H1 (cell line): ENCODE data around the gene DNLZ. TPM values are rescaled to one million over a fixed set of nuclear protein-coding genes. Genes with fewer than 3 reads are reported as not detected.

Experiments used
- CTCF ChIA-PET: fragments of 300-600 bp; sonication (Branson Sonifier 250); formaldehyde crosslinking; loops from one replicate; lab custom pipeline; 2021; ENCODE audit not compliant: partially characterized antibody; lab: Charles Lee
- POLR2A ChIA-PET: fragments of 300-600 bp; sonication (Branson Sonifier 250); formaldehyde crosslinking; loops from one replicate; lab custom pipeline; 2021; ENCODE audit warnings: inconsistent platforms; ENCODE audit not compliant: partially characterized antibody; lab: Charles Lee
- DNase-seq, 2 experiments: peaks; one replicate each; pipeline versions ENCODE4 v3.0.0 to v3.0.0-alpha.2; 2010 to 2022; ENCODE audit warnings: low spot score in 2 of 2, low read depth in 1 of 2, mixed read lengths in 1 of 2
- FAIRE-seq: peaks from 2 replicates; lab custom pipeline; 2011; peaks lifted over from hg19 to GRCh38; lab: Jason Lieb, UNC
- H2AFZ ChIP-seq: 2 replicates; pipeline ENCODE4 v1.8.1; 2012; ENCODE audit warnings: low read length, inconsistent platforms
- H2AK5ac ChIP-seq: 2 replicates; pipeline ENCODE4 v1.6.1; 2013; ENCODE audit warnings: low read depth, low read length
- H2BK120ac ChIP-seq: replicated peaks from 2 replicates; pipeline ENCODE3; 2013; ENCODE audit warnings: low read depth, low read length, inconsistent platforms
- H2BK12ac ChIP-seq: 2 replicates; pipeline ENCODE4 v1.6.1; 2013; ENCODE audit warnings: low read depth, low read length
- H2BK15ac ChIP-seq: 2 replicates; pipeline ENCODE4 v1.6.1; 2013; ENCODE audit warnings: low read length
- H2BK20ac ChIP-seq: 2 replicates; pipeline ENCODE4 v1.6.1; 2013; ENCODE audit warnings: low read length
- H2BK5ac ChIP-seq: 2 replicates; pipeline ENCODE4 v1.6.1; 2013; ENCODE audit warnings: low read depth, low read length
- H3K14ac ChIP-seq: 2 replicates; pipeline ENCODE4 v1.6.1; 2013; ENCODE audit warnings: inconsistent platforms; ENCODE audit not compliant: insufficient read length
- H3K18ac ChIP-seq: 2 replicates; pipeline ENCODE4 v1.6.1; 2013; ENCODE audit warnings: low read length; ENCODE audit errors: extremely low read depth
- H3K23ac ChIP-seq: 2 replicates; pipeline ENCODE4 v1.6.1; 2013; ENCODE audit warnings: inconsistent platforms; ENCODE audit not compliant: insufficient read length
- H3K23me2 ChIP-seq: 2 replicates; pipeline ENCODE4 v1.6.1; 2013; ENCODE audit warnings: low read depth, low read length
- H3K27ac ChIP-seq: 2 replicates; pipeline ENCODE4 v1.6.1; 2011; ENCODE audit warnings: low read depth, low read length, inconsistent platforms
- H3K27me3 ChIP-seq, 4 experiments: replicated peaks in 1 of 4; 1 replicate in 1 of 4; 2 replicates in 3 of 4; pipeline versions ENCODE4 v1.6.1 to v1.8.1; 2011 to 2013; ENCODE audit warnings: low read length in 3 of 4, mild to moderate bottlenecking in 3 of 4, inconsistent platforms in 2 of 4, mixed read lengths in 2 of 4, moderate library complexity in 1 of 4; ENCODE audit not compliant: control insufficient read depth in 3 of 4, insufficient read depth in 3 of 4; ENCODE audit errors: extremely low read depth in 1 of 4
- H3K36me3 ChIP-seq, 4 experiments: 2 replicates each; pipeline versions ENCODE4 v1.6.1 to v1.8.1; 2011 to 2013; ENCODE audit warnings: mild to moderate bottlenecking in 4 of 4, low read length in 3 of 4, moderate library complexity in 2 of 4, control low read depth in 1 of 4, inconsistent platforms in 1 of 4; ENCODE audit not compliant: insufficient read depth in 4 of 4, control insufficient read depth in 2 of 4
- H3K4ac ChIP-seq: replicated peaks from 2 replicates; pipeline ENCODE3; 2013; ENCODE audit warnings: low read length, low read depth, mixed read lengths, inconsistent platforms; ENCODE audit not compliant: insufficient read length
- H3K4me1 ChIP-seq, 4 experiments: replicated peaks in 1 of 4; 1 replicate in 1 of 4; 2 replicates in 3 of 4; pipeline versions ENCODE4 v1.6.1 to v1.8.1; 2011 to 2013; ENCODE audit warnings: low read length in 3 of 4, inconsistent platforms in 2 of 4, mixed read lengths in 1 of 4; ENCODE audit not compliant: insufficient read depth in 4 of 4, control insufficient read depth in 3 of 4
- H3K4me2 ChIP-seq, 2 experiments: 2 replicates each; pipeline versions ENCODE4 v1.6.1 to v1.8.1; 2011 to 2013; ENCODE audit warnings: low read depth in 2 of 2, low read length in 2 of 2, control low read depth in 1 of 2, inconsistent platforms in 1 of 2, mild to moderate bottlenecking in 1 of 2; ENCODE audit not compliant: insufficient read depth in 1 of 2
- H3K4me3 ChIP-seq, 4 experiments: fragments of 200-600, 300-600 bp in 1 of 4; sonication (generic), shearing (Covaris generic), sonication (Bioruptor Twin) in 1 of 4; 2 replicates each; pipeline versions ENCODE4 v1.5.1 to v1.8.1; 2011 to 2016; ENCODE audit warnings: low read length in 4 of 4, low read depth in 3 of 4, control low read depth in 2 of 4, inconsistent platforms in 2 of 4, mild to moderate bottlenecking in 2 of 4, mixed read lengths in 1 of 4, moderate library complexity in 1 of 4; ENCODE audit not compliant: insufficient read depth in 2 of 4; ENCODE audit errors: extremely low read depth in 1 of 4
- H3K56ac ChIP-seq: replicated peaks from 2 replicates; pipeline ENCODE3; 2013; ENCODE audit warnings: low read depth, mild to moderate bottlenecking, mixed read lengths, low read length, inconsistent platforms; ENCODE audit not compliant: insufficient read length
- H3K79me1 ChIP-seq: 2 replicates; pipeline ENCODE4 v1.6.1; 2013; ENCODE audit warnings: low read depth, low read length, control low read depth
- H3K79me2 ChIP-seq, 2 experiments: 2 replicates each; pipeline versions ENCODE4 v1.6.1 to v1.8.1; 2012 to 2013; ENCODE audit warnings: low read length in 2 of 2, mild to moderate bottlenecking in 2 of 2, inconsistent platforms in 1 of 2; ENCODE audit not compliant: insufficient read depth in 2 of 2, control insufficient read depth in 1 of 2
- H3K9ac ChIP-seq, 4 experiments: replicated peaks in 1 of 4; 1 replicate in 1 of 4; 2 replicates in 3 of 4; pipeline versions ENCODE4 v1.6.1 to v1.8.1; 2011 to 2013; ENCODE audit warnings: low read depth in 3 of 4, low read length in 3 of 4, control low read depth in 2 of 4, mild to moderate bottlenecking in 2 of 4, moderate library complexity in 2 of 4, inconsistent platforms in 1 of 4; ENCODE audit errors: extremely low read depth in 1 of 4
- H3K9me3 ChIP-seq, 2 experiments: 2 replicates each; pipeline versions ENCODE4 v1.6.1 to v1.8.1; 2012 to 2013; ENCODE audit warnings: mild to moderate bottlenecking in 2 of 2, moderate library complexity in 2 of 2, control low read depth in 1 of 2, inconsistent platforms in 1 of 2, low read depth in 1 of 2, low read length in 1 of 2, mixed read lengths in 1 of 2; ENCODE audit not compliant: insufficient read depth in 2 of 2
- H4K20me1 ChIP-seq, 2 experiments: replicated peaks in 1 of 2; 2 replicates each; pipeline versions ENCODE3 to v1.8.1; 2011 to 2013; ENCODE audit warnings: inconsistent platforms in 2 of 2, low read length in 2 of 2, mild to moderate bottlenecking in 1 of 2; ENCODE audit not compliant: insufficient read depth in 2 of 2, control insufficient read depth in 1 of 2
- H4K5ac ChIP-seq: 2 replicates; pipeline ENCODE4 v1.6.1; 2013; ENCODE audit warnings: low read length, low read depth, mixed read lengths, inconsistent platforms; ENCODE audit not compliant: insufficient read length
- H4K8ac ChIP-seq: 2 replicates; pipeline ENCODE4 v1.8.0; 2013; ENCODE audit warnings: mild to moderate bottlenecking, moderate library complexity, low read length, inconsistent platforms; ENCODE audit not compliant: insufficient read depth; ENCODE audit errors: extremely low read depth
- H4K91ac ChIP-seq: replicated peaks from 2 replicates; pipeline ENCODE3; 2013; ENCODE audit warnings: low read length, mixed read lengths, inconsistent platforms; ENCODE audit not compliant: insufficient read length
- BRCA1 ChIP-seq: IDR thresholded peaks from 2 replicates; pipeline ENCODE4 v1.6.1; 2012; ENCODE audit warnings: low read depth, low read length, improper control_type of control experiment
- CHD2 ChIP-seq: IDR thresholded peaks from 2 replicates; pipeline ENCODE4 v1.6.1; 2012; ENCODE audit warnings: low read length, improper control_type of control experiment
- CTBP2 ChIP-seq: IDR thresholded peaks from 2 replicates; pipeline ENCODE4 v1.7.0; 2011; ENCODE audit warnings: borderline replicate concordance, mild to moderate bottlenecking, moderate library complexity, mixed read lengths, low read length; ENCODE audit not compliant: insufficient read depth, insufficient read length
- EP300 ChIP-seq, 2 experiments: IDR thresholded peaks; 1 replicate in 1 of 2; 2 replicates in 1 of 2; pipeline ENCODE4 v1.6.1; 2011 to 2012; ENCODE audit warnings: low read depth in 2 of 2, low read length in 2 of 2, mild to moderate bottlenecking in 2 of 2, borderline replicate concordance in 1 of 2, inconsistent platforms in 1 of 2, moderate library complexity in 1 of 2
- GTF2F1 ChIP-seq: IDR thresholded peaks from 2 replicates; pipeline ENCODE4 v1.6.1; 2012; ENCODE audit warnings: low read depth, low read length, improper control_type of control experiment, borderline replicate concordance
- KDM5A ChIP-seq: fragments of 200-600 bp; IDR thresholded peaks from 2 replicates; pipeline ENCODE4 v1.7.1; 2012; ENCODE audit warnings: mild to moderate bottlenecking, low read length, inconsistent platforms, mixed read lengths
- RBBP5 ChIP-seq: IDR thresholded peaks from 2 replicates; pipeline ENCODE4 v1.7.1; 2012; ENCODE audit warnings: low read depth, mild to moderate bottlenecking, inconsistent platforms, low read length, moderate library complexity, borderline replicate concordance
- RNF2 ChIP-seq: fragments of 200-900, 300-1000 bp; sonication (generic); IDR thresholded peaks from 2 replicates; pipeline ENCODE4 v1.7.1; 2016; ENCODE audit warnings: borderline replicate concordance, low read depth, mild to moderate bottlenecking, antibody characterized with exemption, low read length; ENCODE audit not compliant: poor library complexity, severe bottlenecking; ENCODE audit errors: missing control alignments
- SUZ12 ChIP-seq: fragments of 200-600 bp; sonication (generic); IDR thresholded peaks from 2 replicates; pipeline ENCODE4 v1.6.1; 2012; ENCODE audit warnings: mild to moderate bottlenecking, inconsistent platforms, low read length, moderate library complexity, mixed read lengths
- TAF1 ChIP-seq: IDR thresholded peaks from 2 replicates; pipeline ENCODE4 v1.6.1; 2011; ENCODE audit warnings: mild to moderate bottlenecking, low read depth, low read length
- TAF7 ChIP-seq: optimal IDR thresholded peaks from 2 replicates; pipeline ENCODE3; 2011; ENCODE audit warnings: low read depth, mild to moderate bottlenecking, inconsistent platforms, low read length, moderate library complexity, borderline replicate concordance
- WGBS, 2 experiments: shearing (Covaris generic) in 1 of 2; methylation state at CpG; one replicate each; pipeline versions ENCODE4 v1.1.6 to v1.1.7; 2013 to 2015; ENCODE audit warnings: low lambda C conversion rate in 2 of 2, mixed read lengths in 2 of 2, inconsistent platforms in 1 of 2, low coverage in 1 of 2, missing lambda C conversion rate in 1 of 2; ENCODE audit not compliant: insufficient replicate concordance in 2 of 2, insufficient coverage in 1 of 2, insufficient read length in 1 of 2; ENCODE audit errors: extremely low coverage in 1 of 2, missing lambda C conversion rate in 1 of 2; 5-methylcytosine and 5-hydroxymethylcytosine counted together
- polyA plus RNA-seq, 7 experiments: library from polyadenylated mRNA; depleted of rRNA in 3 of 7; stranded (reverse) in 5 of 7; unstranded in 2 of 7; fragments of >200 nt in 5 of 7; fragments of 200-250 nt in 2 of 7; gene quantifications; 1 replicate in 5 of 7; 2 replicates in 1 of 7; 4 replicates in 1 of 7; pipeline versions ENCODE4 v1.2.1 to v1.2.3, GENCODE V29; 2011 to 2013; ENCODE audit warnings: missing spikeins in 2 of 7, mixed read lengths in 2 of 7
- total RNA-seq: library from RNA; stranded (reverse); fragmentation: NEBNext Ultra II Directional; extraction: Animal tissue kit (Norgen Biotek cat#: 25700); gene quantifications from 2 replicates; pipeline ENCODE4 v1.2.1, GENCODE V29; 2021
- TF ChIP-seq, protein P1 (sequence below): IDR thresholded peaks from 2 replicates; pipeline ENCODE4 v1.6.1; 2012; ENCODE audit warnings: inconsistent platforms

The DNLZ gene
- total and polyA plus RNA-seq, 2 of the 8 experiments (the other 6 are each of a cell fraction or from before 2014, with no cell fraction given) = 11.6 to 17.9 TPM

DNA sequence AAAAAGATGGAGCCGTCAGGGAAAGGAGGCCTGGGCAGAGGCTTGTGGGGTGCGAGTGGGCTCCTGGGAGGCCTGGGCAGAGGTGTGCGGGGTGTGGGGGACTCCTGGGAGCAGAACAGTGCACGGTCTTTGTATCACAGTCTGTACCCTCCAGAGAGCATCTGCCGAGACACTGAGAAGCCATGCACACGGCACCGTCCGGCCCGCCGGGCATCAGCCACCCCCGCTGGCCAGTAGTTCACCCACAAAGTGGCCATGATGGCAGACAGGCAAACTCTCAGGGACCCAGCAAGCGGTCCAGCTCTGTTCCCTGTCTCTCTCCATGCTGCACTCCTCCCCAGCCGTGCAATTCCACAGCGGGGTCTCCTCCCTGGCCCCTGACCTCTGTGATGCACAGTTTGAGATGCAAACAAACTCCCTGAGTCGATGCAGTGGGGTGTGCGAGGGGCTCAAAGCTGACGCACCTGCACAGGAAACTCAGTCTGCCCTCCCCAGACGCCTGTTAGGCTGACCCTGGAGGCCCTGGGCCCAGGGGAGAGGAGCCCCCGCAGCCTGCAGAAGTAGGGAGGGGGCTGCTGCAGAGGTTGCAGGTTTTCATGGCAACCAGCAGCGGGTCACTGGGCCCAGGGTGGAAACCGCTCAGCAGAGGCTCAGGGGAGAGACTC, 45.3 kb downstream of the DNLZ start:
- no peak for TF ChIP-seq GTF2F1
- no peak for TF ChIP-seq TAF1
- TF ChIP-seq, protein P1, sequence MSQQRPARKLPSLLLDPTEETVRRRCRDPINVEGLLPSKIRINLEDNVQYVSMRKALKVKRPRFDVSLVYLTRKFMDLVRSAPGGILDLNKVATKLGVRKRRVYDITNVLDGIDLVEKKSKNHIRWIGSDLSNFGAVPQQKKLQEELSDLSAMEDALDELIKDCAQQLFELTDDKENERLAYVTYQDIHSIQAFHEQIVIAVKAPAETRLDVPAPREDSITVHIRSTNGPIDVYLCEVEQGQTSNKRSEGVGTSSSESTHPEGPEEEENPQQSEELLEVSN = no peak
- TF ChIP-seq RBBP5 = no peak
- TF ChIP-seq BRCA1 = no peak
- no peak for TF ChIP-seq EP300 (IDR thresholded peaks at IDR 0.05; ENCODE audit: borderline replicate concordance in 1 of 2, low read depth in 2 of 2, low read length in 2 of 2)
- TF ChIP-seq RNF2 = no peak
- TF ChIP-seq KDM5A = no peak
- no peak for TF ChIP-seq TAF7
- no peak for TF ChIP-seq CTBP2
- TF ChIP-seq CHD2 = no peak
- TF ChIP-seq SUZ12 = no peak
- no peak overlapping the region for H3K23ac ChIP-seq
- FAIRE-seq = no peak
- H2BK15ac ChIP-seq = no peak overlapping the region
- no peak overlapping the region for H4K91ac ChIP-seq
- H3K4ac ChIP-seq = no peak overlapping the region
- no peaks in the 10 kb centered on the region for H3K79me2 ChIP-seq
- POLR2A ChIA-PET = no interaction called here
- H2BK120ac ChIP-seq = no peak overlapping the region
- DNase-seq = no peak
- no peaks in the 10 kb centered on the region for H3K36me3 ChIP-seq
- H3K14ac ChIP-seq = no peak overlapping the region
- no peak overlapping the region for H2AFZ ChIP-seq
- H4K8ac ChIP-seq = no peak overlapping the region
- H3K56ac ChIP-seq = no peak overlapping the region
- 0 out of 7 replicates have a peak, but pooled peaks cover 0 to under 1% (median 0%) of the 10 kb centered on the region in 4 experiments for H3K4me1 ChIP-seq
- no peak overlapping the region for H2BK12ac ChIP-seq
- no peak overlapping the region for H3K27ac ChIP-seq
- H3K18ac ChIP-seq = no peak overlapping the region
- no peak overlapping the region for H3K9ac ChIP-seq
- H3K9me3 ChIP-seq = peaks cover 13 to 19% of the 10 kb centered on the region in 2 experiments
- no peak overlapping the region for H2BK20ac ChIP-seq
- H3K27me3 ChIP-seq = no peaks in the 10 kb centered on the region
- H3K23me2 ChIP-seq = peaks cover 2% of the 10 kb centered on the region; the same call in 1 of the 2 replicates
- H3K4me2 ChIP-seq = no peak overlapping the region
- H3K4me3 ChIP-seq = no peak overlapping the region
- WGBS, 2 experiments = 93% methylated on average over 19 of the region's 21 CpGs; no CpG with 5 or more reads in 1 of the 2 experiments
- H4K5ac ChIP-seq = no peak overlapping the region
- H2AK5ac ChIP-seq = no peak overlapping the region
- no peaks in the 10 kb centered on the region for H4K20me1 ChIP-seq
- H3K79me1 ChIP-seq = no peaks in the 10 kb centered on the region
- CTCF ChIA-PET = no interaction called here
- no peak overlapping the region for H2BK5ac ChIP-seq
